Measurements from ENCODE around the gene WASF3. TPM values are rescaled to one million over a fixed set of nuclear protein-coding genes. Genes with fewer than 3 reads are reported as not detected.

WASF3 gene
- total RNA-seq, 1 experiment from 2014 or later, result 0.18 TPM

- no peak for DNase-seq (ENCODE audit: low read depth in 1 of 2, low spot score in 2 of 2)
- H3K36me3 ChIP-seq, result no peaks in the 10 kb centered on the region
- H3K9me3 ChIP-seq (replicated peaks), result no peaks in the 10 kb centered on the region
- H3K4me3 ChIP-seq, result no peak overlapping the region
- no peaks in the 10 kb centered on the region for H3K27me3 ChIP-seq (replicated peaks)
- no peak overlapping the region for H3K27ac ChIP-seq
- no peaks in the 10 kb centered on the region for H3K4me1 ChIP-seq (replicated peaks)
Measured at GRCh38 chr13:26677156-26677555, 119.7 kb downstream of the WASF3 start.

DNA sequence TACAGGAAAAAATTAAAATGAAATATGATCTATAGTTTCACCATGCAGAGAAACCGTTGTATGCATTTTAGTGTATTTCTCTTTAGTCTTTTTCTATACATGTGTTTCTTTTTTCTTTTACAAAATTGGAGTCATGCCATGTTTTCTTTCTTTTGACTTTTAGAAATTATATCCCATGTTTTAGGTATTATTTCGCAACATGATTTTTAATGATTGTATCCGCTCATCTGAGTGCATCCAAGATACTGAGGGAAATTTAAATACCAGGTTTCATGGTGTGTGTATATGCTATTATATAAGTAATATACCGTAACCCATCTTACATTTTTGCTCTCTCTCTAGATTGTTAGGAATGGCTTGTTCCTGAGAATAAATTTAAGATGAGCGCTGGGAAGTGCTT, 120.8 kb downstream of the WASF3 start:
- Histone ChIP-seq H3K27me3 (replicated peaks) (no peaks in the 10 kb centered on the region), H3K4me1 (replicated peaks) (no peaks in the 10 kb centered on the region), H3K27ac (no peak overlapping the region), H3K9me3 (replicated peaks) (no peaks in the 10 kb centered on the region), H3K4me3 (no peak overlapping the region), H3K36me3 (no peaks in the 10 kb centered on the region)
- no peak for DNase-seq (ENCODE audit: low read depth in 1 of 2, low spot score in 2 of 2)

GRCh38 chr13:26678796-26679195, 121.3 kb downstream of the WASF3 start:
- Histone ChIP-seq H3K27me3 (replicated peaks) (no peaks in the 10 kb centered on the region), H3K27ac (no peak overlapping the region), H3K9me3 (replicated peaks) (no peaks in the 10 kb centered on the region), H3K36me3 (no peaks in the 10 kb centered on the region), H3K4me3 (no peak overlapping the region), H3K4me1 (replicated peaks) (no peaks in the 10 kb centered on the region)
- no peak for DNase-seq (ENCODE audit: low read depth in 1 of 2, low spot score in 2 of 2)

GRCh38 chr13:26679411-26680122, 122.1 kb downstream of the WASF3 start:
- Histone ChIP-seq H3K27ac (no peak overlapping the region), H3K36me3 (no peaks in the 10 kb centered on the region)

GRCh38 chr13:26680123-26680450, 122.6 kb downstream of the WASF3 start:
- Histone ChIP-seq H3K4me1 (replicated peaks) (no peaks in the 10 kb centered on the region), H3K27ac (no peak overlapping the region), H3K27me3 (replicated peaks) (no peaks in the 10 kb centered on the region), H3K36me3 (no peaks in the 10 kb centered on the region), H3K9me3 (replicated peaks) (no peaks in the 10 kb centered on the region), H3K4me3 (no peak overlapping the region)
- DNase-seq (ENCODE audit: low read depth in 1 of 2, low spot score in 2 of 2), result no peak

More at GRCh38 chr13:26679411-26680122, 122.1 kb downstream of the WASF3 start:
- no peaks in the 10 kb centered on the region for H3K4me1 ChIP-seq (replicated peaks)
- no peaks in the 10 kb centered on the region for H3K9me3 ChIP-seq (replicated peaks)
- H3K4me3 ChIP-seq, result no peak overlapping the region
- no peaks in the 10 kb centered on the region for H3K27me3 ChIP-seq (replicated peaks)
- DNase-seq (ENCODE audit: low read depth in 1 of 2, low spot score in 2 of 2), result no peak

DNA sequence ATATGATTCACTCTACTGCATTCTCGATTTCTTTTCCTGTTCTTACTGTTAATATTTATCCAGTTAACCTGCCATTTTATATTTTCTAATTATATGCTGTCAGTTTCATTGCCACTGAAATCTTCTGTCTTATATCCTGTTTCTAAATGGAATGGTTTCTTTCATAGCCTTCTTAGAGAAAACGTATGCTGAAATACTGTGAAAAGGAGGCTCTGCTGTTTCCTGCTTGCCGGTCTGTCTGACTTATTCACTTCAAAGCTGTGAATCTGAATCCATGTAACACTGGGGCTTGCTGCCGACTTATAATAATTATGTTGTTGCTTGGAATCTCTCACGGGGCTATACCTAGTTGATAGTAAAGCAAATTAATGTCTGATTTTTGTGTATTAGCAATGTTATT, 123.1 kb downstream of the WASF3 start:
- no peaks in the 10 kb centered on the region for H3K9me3 ChIP-seq (replicated peaks)
- DNase-seq (ENCODE audit: low read depth in 1 of 2, low spot score in 2 of 2), result no peak
- H3K27me3 ChIP-seq (replicated peaks), result no peaks in the 10 kb centered on the region
- H3K4me1 ChIP-seq (replicated peaks), result no peaks in the 10 kb centered on the region
- no peak overlapping the region for H3K4me3 ChIP-seq
- no peaks in the 10 kb centered on the region for H3K36me3 ChIP-seq
- no peak overlapping the region for H3K27ac ChIP-seq

DNA sequence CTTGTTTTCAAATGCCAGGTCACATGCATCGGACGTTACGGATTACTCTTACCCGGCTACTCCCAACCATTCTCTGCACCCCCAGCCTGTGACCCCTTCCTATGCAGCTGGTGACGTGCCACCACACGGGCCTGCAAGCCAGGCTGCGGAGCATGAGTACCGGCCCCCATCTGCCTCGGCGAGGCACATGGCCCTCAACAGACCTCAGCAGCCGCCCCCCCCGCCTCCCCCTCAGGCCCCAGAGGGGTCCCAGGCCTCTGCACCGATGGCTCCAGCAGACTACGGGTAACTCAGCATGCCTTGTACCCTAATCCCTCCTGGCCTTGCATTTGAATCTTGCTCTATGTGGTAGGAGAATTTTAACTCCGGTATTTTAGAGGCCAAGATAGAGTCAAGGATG, 123.6 kb downstream of the WASF3 start:
- DNase-seq (ENCODE audit: low read depth in 1 of 2, low spot score in 2 of 2), result no peak
- no peak overlapping the region for H3K4me3 ChIP-seq
- H3K36me3 ChIP-seq, result no peaks in the 10 kb centered on the region
- no peak overlapping the region for H3K27ac ChIP-seq
- H3K9me3 ChIP-seq (replicated peaks), result no peaks in the 10 kb centered on the region
- no peaks in the 10 kb centered on the region for H3K4me1 ChIP-seq (replicated peaks)
- H3K27me3 ChIP-seq (replicated peaks), result no peaks in the 10 kb centered on the region

GRCh38 chr13:26682606-26683005, 125.1 kb downstream of the WASF3 start:
- H3K9me3 ChIP-seq (replicated peaks), result no peaks in the 10 kb centered on the region
- no peak for DNase-seq (ENCODE audit: low read depth in 1 of 2, low spot score in 2 of 2)
- H3K4me1 ChIP-seq (replicated peaks), result no peaks in the 10 kb centered on the region
- no peak overlapping the region for H3K4me3 ChIP-seq
- no peaks in the 10 kb centered on the region for H3K36me3 ChIP-seq
- no peaks in the 10 kb centered on the region for H3K27me3 ChIP-seq (replicated peaks)
- no peak overlapping the region for H3K27ac ChIP-seq

DNA sequence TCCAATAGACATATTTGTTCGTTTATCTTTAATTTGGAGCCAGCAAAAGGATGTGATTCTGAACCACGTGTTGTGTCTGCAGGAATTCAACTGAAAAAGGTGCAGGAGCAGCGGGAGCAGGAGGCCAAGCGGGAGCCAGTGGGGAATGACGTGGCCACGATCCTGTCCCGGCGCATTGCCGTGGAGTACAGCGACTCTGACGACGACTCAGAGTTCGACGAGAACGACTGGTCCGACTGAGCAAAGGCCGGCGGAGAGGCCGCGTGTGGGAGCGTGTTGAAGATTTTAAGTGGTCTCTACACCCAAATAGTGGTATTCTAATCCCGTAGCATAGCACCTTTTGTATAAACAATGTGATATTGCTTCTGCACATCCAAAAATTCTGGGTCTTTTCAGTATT, 128.1 kb downstream of the WASF3 start:
- H3K4me3 ChIP-seq, result no peak overlapping the region
- H3K9me3 ChIP-seq (replicated peaks), result no peaks in the 10 kb centered on the region
- H3K4me1 ChIP-seq (replicated peaks), result no peaks in the 10 kb centered on the region
- DNase-seq (ENCODE audit: low read depth in 1 of 2, low spot score in 2 of 2), result no peak
- no peaks in the 10 kb centered on the region for H3K36me3 ChIP-seq
- no peak overlapping the region for H3K27ac ChIP-seq
- H3K27me3 ChIP-seq (replicated peaks), result no peaks in the 10 kb centered on the region

GRCh38 chr13:26686285-26686684, 128.8 kb downstream of the WASF3 start:
- no peaks in the 10 kb centered on the region for H3K4me1 ChIP-seq (replicated peaks)
- no peak overlapping the region for H3K27ac ChIP-seq
- no peaks in the 10 kb centered on the region for H3K9me3 ChIP-seq (replicated peaks)
- no peak overlapping the region for H3K4me3 ChIP-seq
- DNase-seq (ENCODE audit: low read depth in 1 of 2, low spot score in 2 of 2), result no peak
- no peaks in the 10 kb centered on the region for H3K27me3 ChIP-seq (replicated peaks)
- no peaks in the 10 kb centered on the region for H3K36me3 ChIP-seq

- Histone ChIP-seq H3K27me3 (replicated peaks) (no peaks in the 10 kb centered on the region), H3K4me3 (no peak overlapping the region), H3K9me3 (replicated peaks) (no peaks in the 10 kb centered on the region), H3K27ac (no peak overlapping the region), H3K36me3 (no peaks in the 10 kb centered on the region), H3K4me1 (replicated peaks) (no peaks in the 10 kb centered on the region)
- no peak for DNase-seq (ENCODE audit: low read depth in 1 of 2, low spot score in 2 of 2)
Measured at GRCh38 chr13:26688286-26688685, 130.8 kb downstream of the WASF3 start.

DNA sequence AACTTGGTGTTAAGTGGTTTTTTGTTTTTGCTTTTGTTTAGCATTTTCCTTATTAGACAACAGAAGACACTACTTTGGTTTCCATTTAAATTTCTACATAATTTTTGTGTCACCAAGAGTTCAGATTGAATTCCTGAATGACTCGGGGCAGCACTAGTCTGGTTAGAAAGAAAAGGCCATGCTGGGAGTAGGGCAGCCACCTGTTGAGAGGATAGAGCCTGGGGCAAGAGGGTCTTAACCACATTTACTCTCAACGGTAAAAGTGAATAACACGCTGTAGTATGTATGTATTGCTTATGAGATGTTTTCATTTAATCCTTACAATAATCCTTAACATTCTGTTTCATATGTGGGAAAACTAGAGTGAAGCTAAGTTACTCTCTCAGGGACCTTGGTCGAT, 131.5 kb downstream of the WASF3 start:
- Histone ChIP-seq H3K9me3 (replicated peaks) (no peaks in the 10 kb centered on the region), H3K4me3 (no peak overlapping the region), H3K4me1 (replicated peaks) (no peaks in the 10 kb centered on the region)

DNA sequence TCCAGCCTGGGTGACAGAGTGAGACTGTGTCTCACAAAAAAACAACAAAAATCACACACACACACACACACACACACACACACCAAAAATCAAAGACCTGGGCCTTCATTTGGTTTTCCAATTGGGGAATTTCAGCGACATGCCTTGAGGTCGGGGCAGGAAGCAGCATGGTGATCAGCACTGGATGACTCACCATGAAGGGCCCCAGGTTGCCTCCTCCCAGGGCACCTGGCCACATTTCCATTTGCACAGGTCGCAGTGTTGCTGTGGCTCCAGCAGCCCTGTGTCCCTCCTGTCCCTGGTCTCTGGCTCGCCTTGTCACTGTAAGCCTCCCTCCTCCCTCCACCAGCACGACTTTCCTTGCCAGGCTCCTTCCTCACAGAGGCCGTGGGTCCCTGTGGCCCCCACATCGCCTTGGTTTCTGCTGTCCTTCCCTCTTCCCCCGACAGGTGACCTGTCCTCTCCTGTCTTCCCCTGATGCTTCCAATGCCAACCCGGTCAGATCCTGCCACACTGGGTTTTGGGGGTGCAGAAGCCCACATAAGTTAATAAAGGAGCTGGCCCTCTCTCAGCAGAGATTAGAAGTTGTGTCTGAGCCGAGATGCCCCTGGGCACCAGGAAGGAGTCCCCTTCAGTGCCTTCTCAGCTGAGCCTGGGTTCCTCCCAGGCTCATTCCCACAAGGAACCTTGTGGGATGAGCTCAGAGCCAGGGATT, 136.4 kb downstream of the WASF3 start:
- Histone ChIP-seq H3K27me3 (replicated peaks) (no peaks in the 10 kb centered on the region), H3K36me3 (no peaks in the 10 kb centered on the region), H3K27ac (no peak overlapping the region), H3K4me1 (replicated peaks) (no peaks in the 10 kb centered on the region), H3K9me3 (replicated peaks) (no peaks in the 10 kb centered on the region), H3K4me3 (no peak overlapping the region)
- DNase-seq (ENCODE audit: low read depth in 1 of 2, low spot score in 2 of 2), result no peak

More for the DNA sequence above, 131.5 kb downstream of the WASF3 start:
- Histone ChIP-seq H3K27ac (no peak overlapping the region), H3K36me3 (no peaks in the 10 kb centered on the region), H3K27me3 (replicated peaks) (no peaks in the 10 kb centered on the region)
- no peak for DNase-seq (ENCODE audit: low read depth in 1 of 2, low spot score in 2 of 2)

GRCh38 chr13:26694609-26695359, 137.3 kb downstream of the WASF3 start:
- Histone ChIP-seq H3K27ac (no peak overlapping the region), H3K4me1 (replicated peaks) (no peaks in the 10 kb centered on the region), H3K36me3 (no peaks in the 10 kb centered on the region), H3K9me3 (replicated peaks) (no peaks in the 10 kb centered on the region), H3K4me3 (no peak overlapping the region), H3K27me3 (replicated peaks) (no peaks in the 10 kb centered on the region)
- no peak for DNase-seq (ENCODE audit: low read depth in 1 of 2, low spot score in 2 of 2)

All from SJSA1 (cell line).